Regular cardiac myocyte (primary cell): Measurements from ENCODE around the gene KCNV2. TPM values are rescaled to one million over a fixed set of nuclear protein-coding genes. Genes with fewer than 3 reads are reported as not detected.

ENCODE experiments used
- total RNA-seq: library from RNA; depleted of rRNA; stranded (reverse); fragments of >200 nt; gene quantifications from 2 replicates; pipeline ENCODE4 v1.2.3, GENCODE V29; 2014

KCNV2 gene
- not detected in 2 replicates for total RNA-seq

GRCh38 chr9:2717385-2717784, at the start of gene KCNV2:
KCNV2 (plus strand) TSS chr9:2717510; CDS start chr9:2717740, 230 bp downstream.

Other genes starting within 250 kb of the KCNV2 start
- 7.5 and 30.4 TPM in 2 replicates for gene VLDLR, start 95.7 kb upstream of the KCNV2 start, total RNA-seq
- gene PUM3, start 126.6 kb downstream of the KCNV2 start, total RNA-seq, result 57.5 and 58.3 TPM in 2 replicates